Panc1 (cell line): Measurements from ENCODE around the gene CUTC. TPM values are rescaled to one million over a fixed set of nuclear protein-coding genes. Genes with fewer than 3 reads are reported as not detected.

ENCODE experiments used
- ATAC-seq: fragments of 200-7000 bp; cut with Tn5 transposase; 2 replicates; pipeline ENCODE4 v1.9.1; 2020; ENCODE audit warnings: mild to moderate bottlenecking, moderate library complexity
- BruUV-seq: library from RNA; stranded (reverse); fragments of 400-500 nt; replicated peaks from 2 replicates; lab custom pipeline; 2021; lab: Mats Ljungman, UMichigan
- CTCF ChIA-PET: fragments of 300-600 bp; sonication (Branson Sonifier 250); formaldehyde crosslinking; loops from one replicate; lab custom pipeline; 2022; ENCODE audit warnings: antibody characterized with exemption; lab: Charles Lee
- POLR2A ChIA-PET: fragments of 300-600 bp; sonication (Branson Sonifier 250); formaldehyde crosslinking; loops from one replicate; lab custom pipeline; 2022; ENCODE audit warnings: antibody characterized with exemption; lab: Charles Lee
- DNase-seq: peaks from one replicate; pipeline ENCODE4 v3.0.0-alpha.2; 2010; ENCODE audit warnings: low read depth, low spot score
- H3K27ac ChIP-seq: 2 replicates; pipeline ENCODE4 v1.5.1; 2011; ENCODE audit warnings: mild to moderate bottlenecking, low read length, inconsistent platforms
- H3K27me3 ChIP-seq: fragments of 200-500 bp; sonication (Bioruptor generic); 2 replicates; pipeline ENCODE4 v1.6.0; 2014; ENCODE audit warnings: low read length, inconsistent platforms; ENCODE audit not compliant: control insufficient read depth, insufficient read depth
- H3K36me3 ChIP-seq: fragments of 200-500 bp; sonication (Bioruptor generic); 2 replicates; pipeline ENCODE4 v1.5.1; 2014; ENCODE audit warnings: inconsistent platforms, mild to moderate bottlenecking, low read length, moderate library complexity; ENCODE audit not compliant: control insufficient read depth, insufficient read depth
- H3K4me1 ChIP-seq: 2 replicates; pipeline ENCODE4 v1.5.1; 2011; ENCODE audit warnings: inconsistent platforms, mild to moderate bottlenecking, low read length, moderate library complexity; ENCODE audit not compliant: control insufficient read depth, insufficient read depth
- H3K4me3 ChIP-seq, 2 experiments: 2 replicates each; pipeline ENCODE4 v1.5.1; 2011 to 2012; ENCODE audit warnings: low read depth in 2 of 2, low read length in 2 of 2, mild to moderate bottlenecking in 2 of 2, inconsistent platforms in 1 of 2, moderate library complexity in 1 of 2
- H3K9me3 ChIP-seq: fragments of 200-500 bp; sonication (Bioruptor generic); 2 replicates; pipeline ENCODE4 v1.5.1; 2014; ENCODE audit warnings: low read depth, mild to moderate bottlenecking, inconsistent platforms, low read length, moderate library complexity; ENCODE audit not compliant: control insufficient read depth, insufficient read depth
- CTCF ChIP-seq: fragments of 450-650 bp; IDR thresholded peaks from 2 replicates; pipeline ENCODE4 v1.5.1; 2017; ENCODE audit warnings: mild to moderate bottlenecking
- POLR2AphosphoS5 ChIP-seq: IDR thresholded peaks from 2 replicates; pipeline ENCODE4 v1.6.1; 2012; ENCODE audit warnings: mild to moderate bottlenecking, low read depth, low read length, moderate library complexity
- REST ChIP-seq, 2 experiments: IDR thresholded peaks; 2 replicates each; pipeline ENCODE4 v1.6.1; 2011 to 2012; ENCODE audit warnings: low read depth in 2 of 2, control low read depth in 1 of 2, low read length in 1 of 2, mild to moderate bottlenecking in 1 of 2, moderate library complexity in 1 of 2; ENCODE audit not compliant: insufficient read depth in 1 of 2
- SIN3A ChIP-seq: IDR thresholded peaks from 2 replicates; pipeline ENCODE4 v1.6.1; 2012; ENCODE audit warnings: low read depth, mild to moderate bottlenecking, low read length, moderate library complexity, borderline replicate concordance; ENCODE audit not compliant: insufficient read depth
- TCF7L2 ChIP-seq: IDR thresholded peaks from 2 replicates; pipeline ENCODE4 v1.6.1; 2011; ENCODE audit warnings: mild to moderate bottlenecking, low read depth, low read length, inconsistent platforms
- in situ Hi-C: cut with HindIII; loops from 2 replicates; pipeline ENCODE4 v1.10.0; 2016; ENCODE audit warnings: low sequenced_read_pairs, low pct_unique_long_range_greater_than_20kb
- intact Hi-C: fragments of 100-400 bp; cut with micrococcal nuclease; formaldehyde crosslinking; loops from one replicate; pipeline ENCODE4 v1.10.0; 2022; ENCODE audit not compliant: unreplicated experiment
- total RNA-seq: library from RNA; stranded (reverse); gene quantifications from one replicate; pipeline ENCODE4 v1.2.1, GENCODE V29; 2021; ENCODE audit not compliant: unreplicated experiment

The CUTC gene
- total RNA-seq, 1 experiment from 2014 or later = 37.0 TPM

- H3K9me3 ChIP-seq = no peaks in the 10 kb centered on the region
- no peaks in the 10 kb centered on the region; the same call in 1 of the 2 replicates for H3K36me3 ChIP-seq
- no peak for TF ChIP-seq SIN3A
- TF ChIP-seq TCF7L2 = peak; percentile 63
- H3K4me3 ChIP-seq = no peak overlapping the region
- CTCF ChIA-PET = no interaction called here
- H3K27me3 ChIP-seq = no peaks in the 10 kb centered on the region
- no TSS peak for BruUV-seq
- DNase-seq (no peak), ATAC-seq (peak; percentile 26; the same call in 1 of the 2 replicates)
- in situ Hi-C loops (no loop called here), intact Hi-C loops (no loop called here)
- peaks cover 5% of the 10 kb centered on the region; the same call in 1 of the 2 replicates for H3K4me1 ChIP-seq
- H3K27ac ChIP-seq = peak overlapping the region; percentile 48; the same call in 1 of the 2 replicates
- POLR2A ChIA-PET = no interaction called here
Observed at GRCh38 chr10:99761365-99761764, 29.3 kb downstream of the CUTC start.

GRCh38 chr10:99765672-99766301, 33.8 kb downstream of the CUTC start:
- TF ChIP-seq CTCF = no peak
- DNase-seq (no peak), ATAC-seq (no peak)
- H3K4me1 ChIP-seq = no peaks in the 10 kb centered on the region; the same call in 1 of the 2 replicates
- no peaks in the 10 kb centered on the region for H3K9me3 ChIP-seq
- in situ Hi-C loops = no loop called here
- ChIA-PET POLR2A (interaction anchor here (0.6 kb wide), 1 partner anchor 33 kb away, joined by 3 read pairs; no protein-coding TSS in a partner anchor), CTCF (interaction anchor here (0.6 kb wide), 1 partner anchor 187 kb away, joined by 3 read pairs; no protein-coding TSS in a partner anchor)
- H3K27me3 ChIP-seq = no peaks in the 10 kb centered on the region
- H3K36me3 ChIP-seq = no peaks in the 10 kb centered on the region
- no peak overlapping the region for H3K4me3 ChIP-seq
- peak overlapping the region; percentile 37; the same call in 1 of the 2 replicates for H3K27ac ChIP-seq
- BruUV-seq = no TSS peak
- intact Hi-C loops = no loop called here

- Histone ChIP-seq H3K27ac (peak overlapping the region; percentile 18; the same call in 1 of the 2 replicates), H3K4me1 (no peaks in the 10 kb centered on the region; the same call in 1 of the 2 replicates), H3K27me3 (no peaks in the 10 kb centered on the region), H3K4me3 (no peak overlapping the region), H3K9me3 (no peaks in the 10 kb centered on the region), H3K36me3 (no peaks in the 10 kb centered on the region)
- in situ Hi-C loops (no loop called here), intact Hi-C loops (no loop called here)
- DNase-seq (no peak), ATAC-seq (no peak)
- ChIA-PET CTCF (no interaction called here), POLR2A (no interaction called here)
- BruUV-seq = no TSS peak
- no peak for TF ChIP-seq TCF7L2
- no peak for TF ChIP-seq POLR2AphosphoS5
Observed at GRCh38 chr10:99766302-99766681, 34.3 kb downstream of the CUTC start.

GRCh38 chr10:99767901-99768300, 35.9 kb downstream of the CUTC start:
- ATAC-seq = no peak
- ChIA-PET POLR2A (no interaction called here), CTCF (no interaction called here)
- no peak for TF ChIP-seq TCF7L2
- TF ChIP-seq REST (IDR thresholded peaks at IDR 0.05; ENCODE audit: insufficient read depth in 1 of 2, low read depth in 2 of 2, low read length in 1 of 2) = no peak
- no peak for TF ChIP-seq SIN3A
- no peaks in the 10 kb centered on the region for H3K27me3 ChIP-seq
- no TSS peak for BruUV-seq
- H3K36me3 ChIP-seq = no peaks in the 10 kb centered on the region
- H3K4me1 ChIP-seq = no peaks in the 10 kb centered on the region; the same call in 1 of the 2 replicates
- in situ Hi-C loops = no loop called here
- H3K4me3 ChIP-seq = no peak overlapping the region
- intact Hi-C loops = no loop called here
- no peak for DNase-seq
- no peak overlapping the region for H3K27ac ChIP-seq
- H3K9me3 ChIP-seq = no peaks in the 10 kb centered on the region
